Type B pancreatic cell (in vitro differentiated cells): ENCODE measurements around the gene MARS2. TPM values are rescaled to one million over a fixed set of nuclear protein-coding genes. Genes with fewer than 3 reads are reported as not detected.
A peak's percentile ranks its signal among the peaks of the same experiment; 100 is the strongest.

Experiments
- DNase-seq: peaks from one replicate; pipeline ENCODE4 v3.0.0; 2021; ENCODE audit warnings: mixed read lengths; ENCODE audit not compliant: unreplicated experiment; ENCODE audit errors: extremely low spot score
- H3K27ac Mint-ChIP-seq: 2 replicates; pipeline ENCODE4 v1.8.0; 2021; ENCODE audit warnings: mild to moderate bottlenecking, mixed read lengths
- H3K27me3 Mint-ChIP-seq: 2 replicates; pipeline ENCODE4 v1.8.0; 2021; ENCODE audit warnings: mixed read lengths
- H3K36me3 Mint-ChIP-seq: 2 replicates; pipeline ENCODE4 v1.8.0; 2021; ENCODE audit warnings: mixed read lengths
- H3K4me1 Mint-ChIP-seq: one replicate; pipeline ENCODE4 v1.8.0; 2021; ENCODE audit warnings: mixed read lengths; ENCODE audit not compliant: unreplicated experiment
- H3K4me3 Mint-ChIP-seq: 2 replicates; pipeline ENCODE4 v1.8.0; 2021; ENCODE audit warnings: mild to moderate bottlenecking, mixed read lengths
- H3K9me3 Mint-ChIP-seq: 2 replicates; pipeline ENCODE4 v1.8.0; 2021; ENCODE audit warnings: mixed read lengths
- total RNA-seq: library from RNA; stranded (reverse); gene quantifications from 2 replicates; pipeline ENCODE4 v1.2.1, GENCODE V29; 2021; ENCODE audit warnings: low replicate concordance
- TF ChIP-seq, protein P1 (sequence below): fragments of 200-600 bp; sonication (generic); conservative IDR thresholded peaks from 2 replicates; pipeline ENCODE4 v1.5.0; 2021; ENCODE audit warnings: antibody characterized with exemption, mild to moderate bottlenecking

MARS2 gene
- total RNA-seq, 1 donor from 2014 or later, result 10.4 TPM

DNA sequence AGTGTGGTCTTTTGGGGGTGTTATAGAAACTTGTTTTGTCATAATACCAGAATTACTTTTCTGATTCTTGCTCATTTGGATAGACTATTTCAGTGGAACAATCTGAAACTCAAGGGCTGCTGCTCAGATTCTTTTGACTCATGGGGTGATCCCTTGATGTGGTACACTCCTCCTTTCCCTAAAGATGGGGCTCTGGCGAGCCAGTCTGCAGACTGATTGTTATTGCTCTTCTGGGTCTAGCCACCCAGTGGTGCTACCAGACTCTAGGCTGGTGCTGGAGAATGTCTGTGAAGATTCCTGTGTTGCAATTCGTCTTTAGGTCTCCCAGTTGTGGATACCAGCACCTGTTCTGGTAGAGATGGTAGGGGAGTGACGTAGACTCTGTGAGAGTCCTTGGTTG is 4.2 kb upstream of the MARS2 start:
- Mint-ChIP-seq H3K4me1 (peaks cover 5% of the 10 kb centered on the region), H3K36me3 (no peaks in the 10 kb centered on the region), H3K4me3 (no peak overlapping the region), H3K27me3 (no peaks in the 10 kb centered on the region), H3K9me3 (peaks cover 6% of the 10 kb centered on the region), H3K27ac (no peak overlapping the region)
- no peak for DNase-seq
- TF ChIP-seq, protein P1, sequence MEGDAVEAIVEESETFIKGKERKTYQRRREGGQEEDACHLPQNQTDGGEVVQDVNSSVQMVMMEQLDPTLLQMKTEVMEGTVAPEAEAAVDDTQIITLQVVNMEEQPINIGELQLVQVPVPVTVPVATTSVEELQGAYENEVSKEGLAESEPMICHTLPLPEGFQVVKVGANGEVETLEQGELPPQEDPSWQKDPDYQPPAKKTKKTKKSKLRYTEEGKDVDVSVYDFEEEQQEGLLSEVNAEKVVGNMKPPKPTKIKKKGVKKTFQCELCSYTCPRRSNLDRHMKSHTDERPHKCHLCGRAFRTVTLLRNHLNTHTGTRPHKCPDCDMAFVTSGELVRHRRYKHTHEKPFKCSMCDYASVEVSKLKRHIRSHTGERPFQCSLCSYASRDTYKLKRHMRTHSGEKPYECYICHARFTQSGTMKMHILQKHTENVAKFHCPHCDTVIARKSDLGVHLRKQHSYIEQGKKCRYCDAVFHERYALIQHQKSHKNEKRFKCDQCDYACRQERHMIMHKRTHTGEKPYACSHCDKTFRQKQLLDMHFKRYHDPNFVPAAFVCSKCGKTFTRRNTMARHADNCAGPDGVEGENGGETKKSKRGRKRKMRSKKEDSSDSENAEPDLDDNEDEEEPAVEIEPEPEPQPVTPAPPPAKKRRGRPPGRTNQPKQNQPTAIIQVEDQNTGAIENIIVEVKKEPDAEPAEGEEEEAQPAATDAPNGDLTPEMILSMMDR, result no peak

DNA sequence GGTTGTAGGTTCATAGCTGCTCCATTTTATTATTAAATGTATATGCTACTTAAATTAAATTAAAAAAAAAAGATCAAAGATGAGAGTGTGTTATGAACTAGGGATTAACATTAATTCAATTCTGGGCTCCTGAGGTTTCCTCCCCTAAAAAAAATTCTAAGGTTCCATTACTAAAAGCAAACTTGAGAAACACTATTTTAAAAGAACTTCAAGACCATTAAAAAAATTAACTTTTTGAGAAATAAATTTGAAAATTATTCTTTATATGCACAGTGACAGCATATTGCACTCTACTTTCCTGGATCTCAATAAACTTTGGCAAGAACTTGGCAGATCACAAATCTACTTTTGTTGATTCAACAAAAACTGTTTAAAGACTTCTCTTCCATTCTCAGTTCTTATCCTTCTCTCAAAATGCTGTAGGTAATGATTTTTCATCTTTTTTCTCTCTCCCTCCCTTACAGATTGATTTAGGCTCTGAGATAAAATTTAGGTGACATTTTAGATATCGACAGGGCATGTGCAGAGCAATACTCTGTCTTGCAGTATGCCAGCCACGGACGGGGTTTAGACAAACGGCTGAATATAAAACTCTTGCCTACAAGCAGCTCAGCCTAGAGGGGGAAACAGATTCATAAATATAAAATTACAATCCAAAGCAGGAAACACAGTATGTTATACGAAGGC is 592 bp upstream of the MARS2 start:
- Mint-ChIP-seq H3K36me3 (peaks cover 6% of the 10 kb centered on the region), H3K27me3 (no peaks in the 10 kb centered on the region), H3K4me3 (peak overlapping the region; percentile 89), H3K27ac (peak overlapping the region; percentile 90), H3K9me3 (no peaks in the 10 kb centered on the region), H3K4me1 (peaks cover 25% of the 10 kb centered on the region)
- no peak for DNase-seq
- TF ChIP-seq, protein P1, result no peak

DNA sequence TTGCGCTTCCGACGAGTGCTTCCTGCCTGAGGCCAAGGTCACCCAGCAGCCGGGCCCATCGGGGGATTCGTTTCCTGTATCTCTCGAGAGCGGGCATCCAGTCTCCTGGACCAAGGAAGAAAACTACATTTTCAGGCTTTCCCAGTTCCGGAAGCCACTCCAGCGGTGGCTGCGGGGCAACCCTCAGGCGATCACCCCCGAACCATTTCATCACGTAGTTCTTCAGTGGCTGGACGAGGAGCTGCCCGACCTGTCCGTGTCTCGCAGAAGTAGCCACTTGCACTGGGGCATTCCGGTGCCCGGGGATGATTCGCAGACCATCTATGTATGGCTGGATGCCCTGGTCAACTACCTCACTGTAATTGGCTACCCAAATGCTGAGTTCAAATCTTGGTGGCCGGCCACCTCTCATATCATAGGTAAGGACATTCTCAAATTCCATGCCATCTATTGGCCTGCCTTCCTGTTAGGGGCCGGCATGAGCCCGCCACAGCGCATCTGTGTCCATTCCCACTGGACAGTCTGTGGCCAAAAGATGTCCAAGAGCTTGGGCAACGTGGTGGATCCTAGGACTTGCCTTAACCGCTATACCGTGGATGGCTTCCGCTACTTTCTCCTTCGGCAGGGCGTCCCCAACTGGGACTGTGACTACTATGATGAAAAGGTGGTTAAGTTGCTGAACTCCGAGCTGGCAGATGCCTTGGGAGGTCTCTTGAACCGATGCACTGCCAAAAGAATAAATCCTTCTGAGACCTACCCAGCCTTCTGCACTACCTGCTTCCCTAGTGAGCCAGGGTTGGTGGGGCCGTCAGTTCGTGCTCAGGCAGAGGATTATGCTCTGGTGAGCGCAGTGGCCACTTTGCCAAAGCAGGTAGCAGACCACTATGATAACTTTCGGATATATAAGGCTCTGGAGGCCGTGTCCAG is 1.0 kb downstream of the MARS2 start:
- Mint-ChIP-seq H3K27ac (peak overlapping the region; percentile 79), H3K27me3 (no peaks in the 10 kb centered on the region), H3K36me3 (peaks cover 12% of the 10 kb centered on the region), H3K4me1 (peaks cover 30% of the 10 kb centered on the region), H3K4me3 (peak overlapping the region; percentile 89), H3K9me3 (no peaks in the 10 kb centered on the region)
- TF ChIP-seq, protein P1, result no peak
- DNase-seq, result no peak

DNA sequence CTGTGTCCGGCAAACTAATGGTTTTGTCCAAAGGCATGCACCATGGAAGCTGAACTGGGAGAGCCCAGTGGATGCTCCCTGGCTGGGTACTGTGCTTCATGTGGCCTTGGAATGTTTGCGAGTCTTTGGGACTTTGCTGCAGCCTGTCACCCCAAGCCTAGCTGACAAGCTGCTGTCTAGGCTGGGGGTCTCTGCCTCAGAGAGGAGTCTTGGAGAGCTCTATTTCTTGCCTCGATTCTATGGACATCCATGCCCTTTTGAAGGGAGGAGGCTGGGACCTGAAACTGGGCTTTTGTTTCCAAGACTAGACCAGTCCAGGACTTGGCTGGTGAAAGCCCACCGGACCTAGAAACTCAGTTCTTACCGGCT is 1.7 kb downstream of the MARS2 start:
- no peak for DNase-seq
- Mint-ChIP-seq H3K4me3 (peak overlapping the region; percentile 89), H3K27ac (no peak overlapping the region), H3K9me3 (no peaks in the 10 kb centered on the region), H3K27me3 (no peaks in the 10 kb centered on the region), H3K4me1 (peaks cover 30% of the 10 kb centered on the region), H3K36me3 (peaks cover 12% of the 10 kb centered on the region)
- TF ChIP-seq, protein P1, result no peak

DNA sequence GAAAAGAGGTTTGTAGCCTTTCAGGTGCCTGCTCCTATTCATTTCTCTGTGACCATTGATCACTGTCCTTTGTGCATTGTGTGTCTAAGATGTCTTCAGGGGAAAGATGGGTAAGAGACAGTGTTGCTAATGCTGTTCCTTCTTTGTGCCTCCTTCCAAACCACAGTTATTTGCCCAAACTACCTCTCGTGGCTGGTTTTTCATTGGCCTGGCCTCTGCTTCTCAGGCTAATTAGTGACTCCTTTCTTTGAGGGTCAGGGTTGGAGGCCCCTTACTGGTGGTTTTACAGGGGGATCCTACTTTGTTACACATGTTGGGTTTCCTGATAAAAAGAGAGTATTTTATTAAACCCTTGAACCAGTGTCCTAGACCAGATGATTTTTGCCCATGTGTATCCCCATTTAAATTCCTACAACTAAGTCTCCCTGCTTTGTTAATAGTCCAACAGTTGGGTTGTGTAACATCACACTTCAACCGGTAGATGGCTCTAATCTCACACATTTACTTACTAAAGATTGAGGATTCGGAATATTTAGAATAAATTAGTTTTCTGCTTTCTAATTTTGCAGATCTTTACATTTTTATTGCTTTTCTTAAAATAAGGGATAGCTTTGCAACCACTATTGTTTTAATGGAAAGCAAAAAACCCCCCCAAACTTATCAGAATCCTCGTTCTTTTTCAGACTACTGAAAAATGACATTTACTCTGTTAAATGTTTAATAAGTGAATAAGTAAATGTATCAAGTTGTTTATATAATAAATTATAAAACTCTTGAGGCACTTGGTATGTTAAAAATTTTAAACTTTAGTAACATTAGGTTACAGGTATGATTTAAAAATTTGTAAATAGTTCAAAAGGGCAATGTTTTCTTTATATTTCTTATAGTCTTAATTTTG is 2.4 kb downstream of the MARS2 start:
- Mint-ChIP-seq H3K27me3 (no peaks in the 10 kb centered on the region), H3K9me3 (no peaks in the 10 kb centered on the region), H3K36me3 (peaks cover 12% of the 10 kb centered on the region), H3K4me1 (peaks cover 30% of the 10 kb centered on the region), H3K27ac (peak overlapping the region; percentile 27), H3K4me3 (peak overlapping the region; percentile 89)
- TF ChIP-seq, protein P1, result peak; percentile 88
- no peak for DNase-seq
